Embryonic facial prominence (tissue), 1 donor: ENCODE measurements around the gene SPTBN4.
"Not testable (repeated sequence)": the region's sequence is repeated elsewhere in the genome, so short reads cannot be mapped to it uniquely, and the experiment has no call there.

ENCODE experiments used
- DNase-seq: peaks from one replicate; pipeline ENCODE4 v3.0.0-alpha.2; 2016; ENCODE audit errors: extremely low spot score

Gene SPTBN4

GRCh38 chr19:40502647-40503319 lies 36.0 kb downstream of the SPTBN4 start:
- no peak for DNase-seq

GRCh38 chr19:40503320-40503695 lies 36.5 kb downstream of the SPTBN4 start:
- DNase-seq = no peak

GRCh38 chr19:40506099-40506498 lies 39.3 kb downstream of the SPTBN4 start:
- no peak for DNase-seq

- no peak for DNase-seq
These were observed 41.1 kb downstream of the SPTBN4 start for GRCh38 chr19:40507892-40508291.

GRCh38 chr19:40508739-40509260 lies 42.0 kb downstream of the SPTBN4 start:
- no peak for DNase-seq

GRCh38 chr19:40510526-40511115 lies 43.8 kb downstream of the SPTBN4 start:
- no peak for DNase-seq

GRCh38 chr19:40511487-40511886 lies 44.7 kb downstream of the SPTBN4 start:
- DNase-seq = no peak

GRCh38 chr19:40512110-40512472 lies 45.3 kb downstream of the SPTBN4 start:
- DNase-seq = no peak

- no peak for DNase-seq
These were observed 45.9 kb downstream of the SPTBN4 start for GRCh38 chr19:40512473-40513344.

GRCh38 chr19:40513345-40513678 lies 46.5 kb downstream of the SPTBN4 start:
- DNase-seq = no peak

GRCh38 chr19:40513741-40514315 lies 47.0 kb downstream of the SPTBN4 start:
- no peak for DNase-seq

GRCh38 chr19:40517248-40517647 lies 50.4 kb downstream of the SPTBN4 start:
- no peak for DNase-seq

- DNase-seq = no peak
These were observed 52.8 kb downstream of the SPTBN4 start for GRCh38 chr19:40519352-40520322.

GRCh38 chr19:40521276-40521675 lies 54.5 kb downstream of the SPTBN4 start:
- DNase-seq = no peak

- not testable (repeated sequence) for DNase-seq
These were observed 55.1 kb downstream of the SPTBN4 start for GRCh38 chr19:40521900-40522299.

GRCh38 chr19:40523322-40524047 lies 56.7 kb downstream of the SPTBN4 start:
- DNase-seq = no peak

GRCh38 chr19:40524133-40524549 lies 57.3 kb downstream of the SPTBN4 start:
- no peak for DNase-seq

- DNase-seq = no peak
These were observed 57.9 kb downstream of the SPTBN4 start for GRCh38 chr19:40524655-40525054.

- no peak for DNase-seq
These were observed 58.6 kb downstream of the SPTBN4 start for GRCh38 chr19:40525234-40526051.

GRCh38 chr19:40528078-40528477 lies 61.3 kb downstream of the SPTBN4 start:
- no peak for DNase-seq
